Measurements from ENCODE around the gene LECT2. TPM values are rescaled to one million over a fixed set of nuclear protein-coding genes. Genes with fewer than 3 reads are reported as not detected.

The LECT2 gene
- total RNA-seq, 2 donors from 2014 or later, result not detected

DNA sequence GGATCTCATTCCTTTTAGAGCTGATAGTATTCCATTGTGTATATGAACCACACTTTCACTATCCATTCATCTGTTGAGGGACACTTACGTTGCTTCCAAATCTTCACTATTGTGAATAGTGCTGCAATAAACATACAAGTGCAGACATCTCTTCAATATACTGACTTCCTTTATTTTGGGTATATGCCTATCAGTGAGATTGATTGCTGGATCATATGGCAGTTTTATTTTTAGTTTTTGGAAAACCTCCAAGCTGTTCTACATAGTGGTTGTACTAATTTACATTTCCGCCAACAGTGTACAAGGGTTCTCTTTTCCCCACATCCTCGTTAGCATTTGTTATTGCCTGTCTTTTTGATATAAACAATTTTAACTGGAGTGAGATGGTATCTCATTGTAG, 33.8 kb upstream of the LECT2 start:
- H3K36me3 ChIP-seq, result no peaks in the 10 kb centered on the region
- no peaks in the 10 kb centered on the region for H3K27me3 ChIP-seq (replicated peaks; ENCODE audit: insufficient read depth)
- no peak overlapping the region for H3K4me3 ChIP-seq
- intact Hi-C loops (cut with DNase I), result no loop called here
- no peak for DNase-seq (ENCODE audit: low spot score)
- no peak overlapping the region for H3K27ac ChIP-seq
- H3K4me1 ChIP-seq (replicated peaks), result no peaks in the 10 kb centered on the region
- TF ChIP-seq, protein P1, sequence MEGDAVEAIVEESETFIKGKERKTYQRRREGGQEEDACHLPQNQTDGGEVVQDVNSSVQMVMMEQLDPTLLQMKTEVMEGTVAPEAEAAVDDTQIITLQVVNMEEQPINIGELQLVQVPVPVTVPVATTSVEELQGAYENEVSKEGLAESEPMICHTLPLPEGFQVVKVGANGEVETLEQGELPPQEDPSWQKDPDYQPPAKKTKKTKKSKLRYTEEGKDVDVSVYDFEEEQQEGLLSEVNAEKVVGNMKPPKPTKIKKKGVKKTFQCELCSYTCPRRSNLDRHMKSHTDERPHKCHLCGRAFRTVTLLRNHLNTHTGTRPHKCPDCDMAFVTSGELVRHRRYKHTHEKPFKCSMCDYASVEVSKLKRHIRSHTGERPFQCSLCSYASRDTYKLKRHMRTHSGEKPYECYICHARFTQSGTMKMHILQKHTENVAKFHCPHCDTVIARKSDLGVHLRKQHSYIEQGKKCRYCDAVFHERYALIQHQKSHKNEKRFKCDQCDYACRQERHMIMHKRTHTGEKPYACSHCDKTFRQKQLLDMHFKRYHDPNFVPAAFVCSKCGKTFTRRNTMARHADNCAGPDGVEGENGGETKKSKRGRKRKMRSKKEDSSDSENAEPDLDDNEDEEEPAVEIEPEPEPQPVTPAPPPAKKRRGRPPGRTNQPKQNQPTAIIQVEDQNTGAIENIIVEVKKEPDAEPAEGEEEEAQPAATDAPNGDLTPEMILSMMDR (IDR thresholded peaks at IDR 0.05), result no peak
- TF ChIP-seq POLR2A (IDR thresholded peaks at IDR 0.05), result no peak
- no peak for TF ChIP-seq POLR2AphosphoS5 (IDR thresholded peaks at IDR 0.05)
- H3K9me3 ChIP-seq, result no peaks in the 10 kb centered on the region
- WGBS, result 84% methylated on average over 3 of the region's 3 CpGs

DNA sequence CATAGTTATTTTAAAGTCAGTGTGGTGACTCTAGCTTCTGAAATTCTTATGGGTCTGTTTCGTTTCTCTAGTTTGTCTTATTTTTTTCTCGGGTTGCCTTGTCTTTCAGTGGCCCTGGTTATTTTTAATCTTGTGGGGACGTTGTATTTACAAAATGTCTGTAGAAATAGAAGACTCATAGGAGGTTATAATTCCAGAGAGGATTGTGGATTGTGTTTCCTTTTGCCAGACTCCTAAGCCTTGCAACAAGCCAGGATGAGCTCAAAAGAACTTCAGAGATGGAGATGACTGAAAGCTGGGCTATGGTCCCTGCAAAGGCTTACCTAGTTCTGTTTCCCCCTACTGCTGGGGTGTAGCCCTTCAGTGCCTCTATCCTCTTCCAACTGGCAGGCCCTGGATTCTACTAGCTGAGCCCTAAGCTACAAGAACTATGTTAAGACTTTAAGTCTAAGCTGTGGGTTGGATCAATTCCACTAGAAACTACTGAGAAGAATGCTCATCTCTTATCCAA, 32.2 kb upstream of the LECT2 start:
- intact Hi-C loops (cut with DNase I), result no loop called here
- no peak for DNase-seq (ENCODE audit: low spot score)
- TF ChIP-seq POLR2AphosphoS5 (IDR thresholded peaks at IDR 0.05), result no peak
- TF ChIP-seq, protein P1 (IDR thresholded peaks at IDR 0.05), result no peak
- Histone ChIP-seq H3K9me3 (no peaks in the 10 kb centered on the region), H3K27me3 (replicated peaks; ENCODE audit: insufficient read depth) (no peaks in the 10 kb centered on the region), H3K36me3 (no peaks in the 10 kb centered on the region), H3K4me3 (no peak overlapping the region), H3K27ac (no peak overlapping the region), H3K4me1 (replicated peaks) (no peaks in the 10 kb centered on the region)
- 68% methylated on average over 3 of the region's 3 CpGs for WGBS

DNA sequence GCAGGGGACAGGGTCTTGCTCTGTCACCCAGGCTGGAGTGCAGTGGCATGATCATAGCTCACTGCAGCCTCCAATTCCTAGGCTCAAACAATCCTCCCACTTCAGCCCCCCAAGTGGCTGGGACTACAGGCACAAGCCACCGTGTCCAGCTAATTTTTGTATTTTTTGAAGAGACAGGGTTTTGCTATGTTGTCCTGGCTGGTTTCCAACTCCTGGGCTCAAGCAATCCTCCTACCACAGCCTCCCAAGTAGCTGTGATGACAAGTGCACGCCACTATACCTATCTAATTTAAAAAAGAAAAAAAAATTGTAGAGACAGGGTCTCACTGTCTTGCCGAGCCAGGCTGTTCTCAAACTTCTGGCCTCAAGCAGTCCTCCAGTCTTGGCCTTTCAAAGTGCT, 31.6 kb upstream of the LECT2 start:
- intact Hi-C loops (cut with DNase I), result no loop called here
- no peak overlapping the region for H3K27ac ChIP-seq

DNA sequence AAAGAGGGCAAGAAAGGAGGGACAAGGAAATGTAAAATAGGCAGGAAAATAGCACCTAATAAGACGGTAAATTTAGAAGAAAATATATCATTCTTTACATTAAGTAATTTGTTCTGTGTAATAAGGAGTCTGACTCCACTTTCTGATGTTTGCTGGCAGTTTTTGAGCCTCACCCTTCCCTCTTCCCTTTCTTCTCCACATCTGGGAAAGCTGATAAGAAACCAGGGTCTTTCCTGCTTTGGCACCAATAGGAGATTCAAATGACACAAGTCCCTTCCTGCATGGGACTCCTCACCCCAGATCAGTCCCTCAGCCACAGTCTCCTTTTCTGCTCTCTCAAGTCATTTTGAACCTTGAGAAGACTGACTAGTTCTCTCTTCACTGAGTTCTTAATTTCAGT, 31.2 kb upstream of the LECT2 start:
- Histone ChIP-seq H3K9me3 (no peaks in the 10 kb centered on the region), H3K4me3 (no peak overlapping the region), H3K4me1 (replicated peaks) (no peaks in the 10 kb centered on the region), H3K36me3 (no peaks in the 10 kb centered on the region), H3K27ac (no peak overlapping the region), H3K27me3 (replicated peaks; ENCODE audit: insufficient read depth) (no peaks in the 10 kb centered on the region)
- intact Hi-C loops (cut with DNase I), result no loop called here
- DNase-seq (ENCODE audit: low spot score), result no peak
- TF ChIP-seq POLR2AphosphoS5 (IDR thresholded peaks at IDR 0.05) (no peak), POLR2A (IDR thresholded peaks at IDR 0.05) (no peak)
- TF ChIP-seq, protein P1 (IDR thresholded peaks at IDR 0.05), result no peak
- 73% methylated on average over 1 of the region's 1 CpG for whole genome bisulfite sequencing

More for the DNA sequence above, 31.6 kb upstream of the LECT2 start:
- DNase-seq (ENCODE audit: low spot score), result no peak
- Histone ChIP-seq H3K36me3 (no peaks in the 10 kb centered on the region), H3K4me1 (replicated peaks) (no peaks in the 10 kb centered on the region), H3K4me3 (no peak overlapping the region), H3K9me3 (no peaks in the 10 kb centered on the region), H3K27me3 (replicated peaks; ENCODE audit: insufficient read depth) (no peaks in the 10 kb centered on the region)
- TF ChIP-seq POLR2AphosphoS5 (IDR thresholded peaks at IDR 0.05), result no peak
- no peak for TF ChIP-seq POLR2A (IDR thresholded peaks at IDR 0.05)
- TF ChIP-seq, protein P1 (IDR thresholded peaks at IDR 0.05), result no peak
- 79% methylated on average over 3 of the region's 3 CpGs for WGBS

DNA sequence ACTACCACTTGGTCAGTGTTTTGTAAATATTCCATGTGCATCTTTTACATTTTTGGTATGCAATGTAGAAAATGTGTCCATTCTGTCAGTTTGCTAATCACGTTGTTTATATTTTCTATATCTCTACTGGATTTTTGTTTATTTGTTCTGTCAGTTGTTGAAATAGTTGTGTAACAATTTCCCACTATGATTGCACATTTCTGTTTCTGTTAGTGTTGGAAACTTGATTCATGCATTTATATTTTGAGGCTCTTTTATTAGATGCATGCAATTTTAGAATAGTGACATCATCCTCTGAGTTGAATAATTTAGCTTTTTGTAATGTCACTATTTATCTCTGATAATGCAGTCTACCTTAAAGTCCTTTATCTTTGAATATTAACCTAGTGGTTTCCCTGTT, 25.8 kb upstream of the LECT2 start:
- TF ChIP-seq, protein P1 (IDR thresholded peaks at IDR 0.05), result no peak
- no peak for TF ChIP-seq POLR2AphosphoS5 (IDR thresholded peaks at IDR 0.05)
- TF ChIP-seq POLR2A (IDR thresholded peaks at IDR 0.05), result no peak
- Histone ChIP-seq H3K4me3 (no peak overlapping the region), H3K27ac (no peak overlapping the region), H3K27me3 (replicated peaks; ENCODE audit: insufficient read depth) (no peaks in the 10 kb centered on the region), H3K36me3 (no peaks in the 10 kb centered on the region), H3K4me1 (replicated peaks) (no peaks in the 10 kb centered on the region), H3K9me3 (no peaks in the 10 kb centered on the region)
- intact Hi-C loops (cut with DNase I), result no loop called here
- DNase-seq (ENCODE audit: low spot score), result no peak
- WGBS, result 79% methylated on average over 1 of the region's 1 CpG
